ENCODE results near the gene PRKN.

Gene PRKN

GRCh38 chr6:162200041-162200440 is 527.5 kb downstream of the PRKN start:
- Histone ChIP-seq H3F3A (ENCODE audit: insufficient read depth, low read length) (no peaks in the 10 kb centered on the region), H3K27ac (ENCODE audit: low read length) (no peak overlapping the region), H3K79me2 (ENCODE audit: low read length) (no peaks in the 10 kb centered on the region), H4K20me1 (ENCODE audit: insufficient read depth, low read length) (no peaks in the 10 kb centered on the region), H3K9me3 (replicated peaks; ENCODE audit: insufficient read depth, low read length) (no peaks in the 10 kb centered on the region), H3K4me2 (ENCODE audit: low read depth, low read length) (no peak overlapping the region), H3K36me3 (replicated peaks; ENCODE audit: insufficient read depth, low read length) (no peaks in the 10 kb centered on the region), H3K4me3 (ENCODE audit: low read length) (no peak overlapping the region), H3K27me3 (replicated peaks; ENCODE audit: insufficient read depth, low read length) (no peaks in the 10 kb centered on the region), H2AFZ (ENCODE audit: low read length) (no peak overlapping the region), H3K4me1 (ENCODE audit: low read length) (no peaks in the 10 kb centered on the region), H3K9ac (ENCODE audit: low read length) (no peak overlapping the region), H3K9me2 (replicated peaks; ENCODE audit: insufficient read depth, low read length) (no peaks in the 10 kb centered on the region)
- no peak for DNase-seq
- TF ChIP-seq EZH2phosphoT487 (IDR thresholded peaks at IDR 0.05; ENCODE audit: low read length) (no peak), EZH2 (optimal IDR thresholded peaks at IDR 0.05; ENCODE audit: low read depth, low read length) (no peak)
- TF ChIP-seq, protein P1, sequence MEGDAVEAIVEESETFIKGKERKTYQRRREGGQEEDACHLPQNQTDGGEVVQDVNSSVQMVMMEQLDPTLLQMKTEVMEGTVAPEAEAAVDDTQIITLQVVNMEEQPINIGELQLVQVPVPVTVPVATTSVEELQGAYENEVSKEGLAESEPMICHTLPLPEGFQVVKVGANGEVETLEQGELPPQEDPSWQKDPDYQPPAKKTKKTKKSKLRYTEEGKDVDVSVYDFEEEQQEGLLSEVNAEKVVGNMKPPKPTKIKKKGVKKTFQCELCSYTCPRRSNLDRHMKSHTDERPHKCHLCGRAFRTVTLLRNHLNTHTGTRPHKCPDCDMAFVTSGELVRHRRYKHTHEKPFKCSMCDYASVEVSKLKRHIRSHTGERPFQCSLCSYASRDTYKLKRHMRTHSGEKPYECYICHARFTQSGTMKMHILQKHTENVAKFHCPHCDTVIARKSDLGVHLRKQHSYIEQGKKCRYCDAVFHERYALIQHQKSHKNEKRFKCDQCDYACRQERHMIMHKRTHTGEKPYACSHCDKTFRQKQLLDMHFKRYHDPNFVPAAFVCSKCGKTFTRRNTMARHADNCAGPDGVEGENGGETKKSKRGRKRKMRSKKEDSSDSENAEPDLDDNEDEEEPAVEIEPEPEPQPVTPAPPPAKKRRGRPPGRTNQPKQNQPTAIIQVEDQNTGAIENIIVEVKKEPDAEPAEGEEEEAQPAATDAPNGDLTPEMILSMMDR (IDR thresholded peaks at IDR 0.05; ENCODE audit: low read length), result no peak

DNA sequence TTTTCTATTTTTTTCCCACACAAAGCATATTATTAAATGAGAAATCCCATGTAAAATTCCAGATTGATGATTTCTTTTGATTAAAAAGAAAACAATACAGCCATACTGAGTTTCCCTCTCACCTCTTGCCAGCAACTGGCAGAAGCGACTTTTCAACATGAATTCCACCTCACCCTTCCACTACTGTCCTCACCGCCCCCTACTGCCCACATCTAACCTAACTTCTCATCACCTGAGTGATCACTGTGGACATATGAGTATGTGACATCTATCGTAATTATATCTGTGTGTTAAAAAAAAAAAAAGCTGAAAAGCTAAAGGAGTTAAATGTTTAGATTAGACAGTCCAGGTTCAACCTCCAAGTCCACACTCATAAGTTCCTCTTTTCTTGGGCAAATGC is 528.6 kb downstream of the PRKN start:
- no peak for DNase-seq
- no peak overlapping the region for H3K9ac ChIP-seq (ENCODE audit: low read length)
- H3K4me3 ChIP-seq (ENCODE audit: low read length), result no peak overlapping the region
- H3K79me2 ChIP-seq (ENCODE audit: low read length), result no peaks in the 10 kb centered on the region
- H3K4me1 ChIP-seq (ENCODE audit: low read length), result no peaks in the 10 kb centered on the region
- H3F3A ChIP-seq (ENCODE audit: insufficient read depth, low read length), result no peaks in the 10 kb centered on the region
- H3K9me3 ChIP-seq (replicated peaks; ENCODE audit: insufficient read depth, low read length), result no peaks in the 10 kb centered on the region
- H3K27ac ChIP-seq (ENCODE audit: low read length), result no peak overlapping the region
- no peaks in the 10 kb centered on the region for H3K36me3 ChIP-seq (replicated peaks; ENCODE audit: insufficient read depth, low read length)
- no peaks in the 10 kb centered on the region for H3K27me3 ChIP-seq (replicated peaks; ENCODE audit: insufficient read depth, low read length)
- no peak overlapping the region for H3K4me2 ChIP-seq (ENCODE audit: low read depth, low read length)
- no peak overlapping the region for H2AFZ ChIP-seq (ENCODE audit: low read length)
- H3K9me2 ChIP-seq (replicated peaks; ENCODE audit: insufficient read depth, low read length), result no peaks in the 10 kb centered on the region
- TF ChIP-seq EZH2phosphoT487 (IDR thresholded peaks at IDR 0.05; ENCODE audit: low read length), result no peak
- TF ChIP-seq, protein P1 (IDR thresholded peaks at IDR 0.05; ENCODE audit: low read length), result 0 out of 2 replicates have a peak, but pooled peaks have one; percentile 5
- H4K20me1 ChIP-seq (ENCODE audit: insufficient read depth, low read length), result no peaks in the 10 kb centered on the region

GRCh38 chr6:162198076-162198475 is 529.5 kb downstream of the PRKN start:
- no peaks in the 10 kb centered on the region for H3K9me3 ChIP-seq (replicated peaks; ENCODE audit: insufficient read depth, low read length)
- H3K9ac ChIP-seq (ENCODE audit: low read length), result no peak overlapping the region
- no peaks in the 10 kb centered on the region for H3K4me1 ChIP-seq (ENCODE audit: low read length)
- no peaks in the 10 kb centered on the region for H3K9me2 ChIP-seq (replicated peaks; ENCODE audit: insufficient read depth, low read length)
- H3K27ac ChIP-seq (ENCODE audit: low read length), result no peak overlapping the region
- H2AFZ ChIP-seq (ENCODE audit: low read length), result no peak overlapping the region
- H4K20me1 ChIP-seq (ENCODE audit: insufficient read depth, low read length), result no peaks in the 10 kb centered on the region
- H3F3A ChIP-seq (ENCODE audit: insufficient read depth, low read length), result no peaks in the 10 kb centered on the region
- H3K36me3 ChIP-seq (replicated peaks; ENCODE audit: insufficient read depth, low read length), result no peaks in the 10 kb centered on the region
- no peak overlapping the region for H3K4me2 ChIP-seq (ENCODE audit: low read depth, low read length)
- DNase-seq, result no peak
- no peaks in the 10 kb centered on the region for H3K79me2 ChIP-seq (ENCODE audit: low read length)
- TF ChIP-seq, protein P1 (IDR thresholded peaks at IDR 0.05; ENCODE audit: low read length), result no peak
- no peak for TF ChIP-seq EZH2 (optimal IDR thresholded peaks at IDR 0.05; ENCODE audit: low read depth, low read length)
- TF ChIP-seq EZH2phosphoT487 (IDR thresholded peaks at IDR 0.05; ENCODE audit: low read length), result no peak
- H3K27me3 ChIP-seq (replicated peaks; ENCODE audit: insufficient read depth, low read length), result no peaks in the 10 kb centered on the region
- H3K4me3 ChIP-seq (ENCODE audit: low read length), result no peak overlapping the region
